Activated CD4-positive, alpha-beta memory T cell treated with anti-CD3 and anti-CD28 coated beads for 36 hours (primary cell): ENCODE measurements around the gene PKHD1. TPM values are rescaled to one million over a fixed set of nuclear protein-coding genes. Genes with fewer than 3 reads are reported as not detected.
"Not testable (repeated sequence)": the region's sequence is repeated elsewhere in the genome, so short reads cannot be mapped to it uniquely, and the experiment has no call there.

Source experiments
- CTCF ChIA-PET: fragments of 350-600 bp; sonication (Branson Sonifier 250); formaldehyde crosslinking; loops from one replicate; lab custom pipeline; 2021; ENCODE audit warnings: antibody characterized with exemption, inconsistent platforms; lab: Charles Lee
- POLR2A ChIA-PET: fragments of 350-600 bp; sonication (Branson Sonifier 250); formaldehyde crosslinking; loops from one replicate; lab custom pipeline; 2021; ENCODE audit warnings: antibody characterized with exemption; lab: Charles Lee
- DNase-seq: peaks from one replicate; pipeline ENCODE4 v3.0.0-alpha.2; 2020
- H3K27ac Mint-ChIP-seq: one replicate; pipeline ENCODE4 v1.8.0; 2021; ENCODE audit warnings: mixed read lengths
- H3K27me3 Mint-ChIP-seq: one replicate; pipeline ENCODE4 v1.8.0; 2021; ENCODE audit warnings: mixed read lengths
- H3K36me3 Mint-ChIP-seq: one replicate; pipeline ENCODE4 v1.8.0; 2021; ENCODE audit warnings: mixed read lengths
- H3K4me1 Mint-ChIP-seq: one replicate; pipeline ENCODE4 v1.8.0; 2021; ENCODE audit warnings: low read depth, mixed read lengths
- H3K4me3 Mint-ChIP-seq: one replicate; pipeline ENCODE4 v1.8.0; 2021; ENCODE audit warnings: mild to moderate bottlenecking, mixed read lengths
- H3K9me3 Mint-ChIP-seq: one replicate; pipeline ENCODE4 v1.8.0; 2021; ENCODE audit warnings: mixed read lengths
- intact Hi-C: fragments of 100-400 bp; cut with micrococcal nuclease; formaldehyde crosslinking; loops from one replicate; pipeline ENCODE4 v1.15.1; 2023
- total RNA-seq, 2 experiments: library from RNA; stranded (reverse); gene quantifications; one replicate each; pipeline ENCODE4 v1.2.3, GENCODE V29; 2021

PKHD1 gene
- total RNA-seq, 2 experiments from 2014 or later, result 0.02 TPM; not detected in 1

GRCh38 chr6:52010806-52011205 is 76.6 kb downstream of the PKHD1 start:
- H3K9me3 Mint-ChIP-seq, result no peaks in the 10 kb centered on the region
- no peaks in the 10 kb centered on the region for H3K4me1 Mint-ChIP-seq
- H3K36me3 Mint-ChIP-seq, result no peaks in the 10 kb centered on the region
- POLR2A ChIA-PET, result no interaction called here
- H3K27me3 Mint-ChIP-seq, result peaks cover 4% of the 10 kb centered on the region
- H3K4me3 Mint-ChIP-seq, result no peak overlapping the region
- CTCF ChIA-PET, result interaction anchor here (3.3 kb wide), 1 partner anchor 10 kb away, joined by 26 read pairs; no protein-coding TSS in a partner anchor
- intact Hi-C loops, result no loop called here
- DNase-seq, result no peak
- no peak overlapping the region for H3K27ac Mint-ChIP-seq

DNA sequence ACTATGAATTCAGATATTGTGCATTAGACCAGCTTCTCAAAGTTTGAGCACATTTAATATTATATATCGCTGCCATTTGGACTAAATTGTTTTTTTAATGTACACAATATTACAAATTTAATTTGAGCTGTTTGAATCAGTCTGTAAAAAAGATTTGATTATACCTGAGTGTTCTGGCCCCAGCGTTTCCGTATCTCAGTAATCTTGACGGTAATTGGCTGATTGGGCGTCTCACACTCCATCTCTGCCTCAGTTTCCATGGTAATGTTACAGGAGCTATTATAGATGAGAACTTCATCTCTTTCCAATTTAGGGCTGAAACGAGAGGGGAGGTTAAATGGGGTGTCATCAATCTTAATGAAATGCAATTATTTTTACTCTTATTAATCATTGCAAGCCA is 77.3 kb downstream of the PKHD1 start:
- H3K27me3 Mint-ChIP-seq, result peaks cover 8% of the 10 kb centered on the region
- H3K9me3 Mint-ChIP-seq, result no peaks in the 10 kb centered on the region
- no peaks in the 10 kb centered on the region for H3K36me3 Mint-ChIP-seq
- no peak for DNase-seq
- intact Hi-C loops, result no loop called here
- H3K4me3 Mint-ChIP-seq, result no peak overlapping the region
- ChIA-PET POLR2A (no interaction called here), CTCF (interaction anchor here (3.3 kb wide), 1 partner anchor 11 kb away, joined by 26 read pairs; no protein-coding TSS in a partner anchor)
- no peak overlapping the region for H3K27ac Mint-ChIP-seq
- H3K4me1 Mint-ChIP-seq, result no peaks in the 10 kb centered on the region

DNA sequence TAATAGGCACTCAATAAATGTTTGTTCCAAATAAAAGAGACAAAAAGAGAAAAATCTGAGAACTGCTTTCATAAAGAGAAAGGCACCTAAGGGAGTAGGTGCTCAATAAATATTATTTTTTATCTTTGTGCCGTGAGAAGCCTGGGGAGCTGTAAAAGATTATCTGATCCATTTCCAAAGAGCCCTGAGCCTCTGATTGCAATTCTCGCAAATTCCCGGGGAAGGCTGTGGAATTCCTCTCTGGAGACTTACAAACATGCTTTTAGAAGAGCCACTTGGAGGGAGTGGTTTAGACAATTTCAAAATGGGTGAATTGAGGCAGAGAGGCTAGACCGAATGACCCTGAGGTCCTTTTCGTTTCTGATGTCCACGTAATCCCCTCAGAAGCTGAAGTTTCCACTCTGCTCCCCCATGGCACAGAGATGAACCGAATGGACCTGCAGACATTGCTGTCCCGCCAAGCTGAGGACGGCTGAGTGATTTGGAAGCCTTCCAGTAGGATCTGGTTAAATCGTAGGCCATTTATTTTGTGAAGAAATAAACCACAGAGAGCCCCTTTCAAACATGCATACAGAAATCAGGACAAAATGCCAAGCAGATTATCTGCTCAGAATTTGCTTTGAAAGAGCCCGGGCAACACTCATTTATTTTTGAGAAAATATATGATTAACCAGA is 77.8 kb downstream of the PKHD1 start:
- ChIA-PET CTCF (interaction anchor here (3.3 kb wide), 1 partner anchor 11 kb away, joined by 26 read pairs; no protein-coding TSS in a partner anchor), POLR2A (no interaction called here)
- no peak overlapping the region for H3K27ac Mint-ChIP-seq

GRCh38 chr6:52000064-52000463 is 87.3 kb downstream of the PKHD1 start:
- intact Hi-C loops, result no loop called here
- H3K4me1 Mint-ChIP-seq, result no peaks in the 10 kb centered on the region
- H3K9me3 Mint-ChIP-seq, result no peaks in the 10 kb centered on the region
- H3K36me3 Mint-ChIP-seq, result no peaks in the 10 kb centered on the region
- ChIA-PET CTCF (interaction anchor here (2.1 kb wide), 1 partner anchor 22 kb away, joined by 7 read pairs; no protein-coding TSS in a partner anchor), POLR2A (no interaction called here)
- H3K27me3 Mint-ChIP-seq, result peaks cover 19% of the 10 kb centered on the region
- no peak overlapping the region for H3K4me3 Mint-ChIP-seq
- no peak overlapping the region for H3K27ac Mint-ChIP-seq
- DNase-seq, result no peak

More for the DNA sequence above, 77.8 kb downstream of the PKHD1 start:
- Mint-ChIP-seq H3K36me3 (no peaks in the 10 kb centered on the region), H3K4me3 (no peak overlapping the region), H3K4me1 (no peaks in the 10 kb centered on the region), H3K27me3 (peaks cover 11% of the 10 kb centered on the region), H3K9me3 (no peaks in the 10 kb centered on the region)
- intact Hi-C loops, result no loop called here
- DNase-seq, result no peak

DNA sequence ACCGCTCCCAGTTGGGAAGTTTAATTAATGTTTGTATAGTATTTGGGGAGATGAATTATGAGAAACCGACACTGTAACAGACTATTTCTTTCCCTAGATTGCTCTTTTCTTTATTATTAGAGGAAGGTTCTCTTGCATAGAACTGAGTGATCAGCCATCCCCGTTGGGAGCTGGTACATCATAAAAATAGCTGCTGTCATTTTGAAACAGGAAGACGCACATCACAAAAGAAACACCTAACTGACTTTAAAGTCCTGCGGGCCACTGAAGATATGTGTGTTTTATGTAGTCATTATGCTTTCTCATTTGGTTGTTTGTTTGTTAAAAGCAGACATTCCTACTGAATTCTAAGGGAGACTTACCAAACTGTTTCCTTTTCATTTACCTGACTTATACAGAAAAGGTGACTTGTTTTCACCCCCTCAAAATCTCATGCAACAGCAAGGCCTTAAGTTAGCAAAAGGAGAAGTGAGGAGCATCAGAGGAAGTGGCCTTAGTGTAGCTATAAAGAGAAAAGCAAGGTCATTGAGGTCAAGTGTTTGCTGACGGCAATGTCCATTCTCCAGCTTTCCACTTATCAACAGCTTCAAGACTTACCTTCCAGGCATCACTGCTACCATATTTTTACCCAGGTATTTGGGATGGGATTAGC is 91.0 kb downstream of the PKHD1 start:
- CTCF ChIA-PET, result no interaction called here
- no peak for DNase-seq
- H3K36me3 Mint-ChIP-seq, result no peaks in the 10 kb centered on the region
- H3K27ac Mint-ChIP-seq, result no peak overlapping the region
- intact Hi-C loops, result no loop called here
- POLR2A ChIA-PET, result no interaction called here
- H3K27me3 Mint-ChIP-seq, result peaks cover 20% of the 10 kb centered on the region
- no peaks in the 10 kb centered on the region for H3K9me3 Mint-ChIP-seq
- no peaks in the 10 kb centered on the region for H3K4me1 Mint-ChIP-seq
- no peak overlapping the region for H3K4me3 Mint-ChIP-seq

DNA sequence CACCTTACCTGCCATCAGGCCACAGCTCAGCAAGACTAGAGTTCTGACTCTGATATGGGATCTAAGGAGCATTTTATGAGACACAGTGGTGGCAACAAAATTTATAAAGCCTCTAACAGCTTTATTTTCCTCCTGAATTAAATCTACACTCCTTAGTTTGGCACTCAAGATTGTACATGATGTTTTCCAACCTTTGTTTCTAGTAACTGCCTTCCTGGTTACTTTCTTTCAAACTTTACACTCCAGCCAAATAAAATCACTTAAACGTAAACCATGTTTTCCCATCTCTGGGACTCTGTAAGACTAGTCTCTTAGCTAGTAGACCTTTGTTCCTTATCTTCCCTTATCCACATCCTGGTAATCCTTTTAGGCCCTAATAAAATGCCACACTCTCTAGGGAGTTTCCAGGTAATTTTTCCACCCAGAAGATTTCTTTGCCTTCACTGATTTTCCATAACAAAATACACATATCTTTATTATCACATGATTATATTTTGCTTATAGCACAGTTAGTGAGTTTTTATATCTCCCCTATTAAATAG is 92.1 kb downstream of the PKHD1 start:
- Mint-ChIP-seq H3K36me3 (no peaks in the 10 kb centered on the region), H3K27ac (no peak overlapping the region), H3K4me3 (no peak overlapping the region), H3K9me3 (peaks cover 3% of the 10 kb centered on the region), H3K27me3 (peaks cover 20% of the 10 kb centered on the region), H3K4me1 (no peaks in the 10 kb centered on the region)
- CTCF ChIA-PET, result no interaction called here
- POLR2A ChIA-PET, result no interaction called here
- DNase-seq, result no peak
- intact Hi-C loops, result no loop called here

DNA sequence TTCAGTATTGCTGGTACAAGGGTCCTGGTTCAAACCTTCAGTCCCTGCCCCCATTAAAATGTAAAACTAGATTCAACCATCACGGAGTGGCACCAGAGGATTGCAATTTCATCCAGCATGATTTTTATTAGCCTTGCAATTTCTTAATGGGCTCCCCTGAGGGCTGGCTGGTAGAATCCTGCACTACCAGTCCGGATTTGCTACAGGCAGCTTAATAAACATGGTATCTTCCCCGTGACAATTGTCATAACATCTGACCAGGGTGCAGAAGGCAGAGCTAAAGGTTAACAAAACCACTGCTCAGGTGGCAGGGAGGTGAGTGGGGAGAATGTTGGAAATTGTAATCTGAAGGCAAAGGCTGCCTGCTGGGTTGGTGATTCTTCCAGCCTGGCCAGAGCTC is 94.5 kb downstream of the PKHD1 start:
- Mint-ChIP-seq H3K27ac (no peak overlapping the region), H3K4me3 (no peak overlapping the region), H3K36me3 (no peaks in the 10 kb centered on the region), H3K27me3 (peaks cover 11% of the 10 kb centered on the region), H3K4me1 (no peaks in the 10 kb centered on the region), H3K9me3 (peaks cover 12% of the 10 kb centered on the region)
- CTCF ChIA-PET, result interaction anchor here (1.1 to 1.2 kb wide), 2 partner anchors 27 to 36 kb away, joined by 3 read pairs; no protein-coding TSS in a partner anchor
- intact Hi-C loops, result no loop called here
- POLR2A ChIA-PET, result no interaction called here
- DNase-seq, result no peak

- POLR2A ChIA-PET, result no interaction called here
- Mint-ChIP-seq H3K4me1 (no peaks in the 10 kb centered on the region), H3K9me3 (peaks cover 12% of the 10 kb centered on the region), H3K36me3 (no peaks in the 10 kb centered on the region), H3K27me3 (peaks cover 6% of the 10 kb centered on the region), H3K27ac (no peak overlapping the region), H3K4me3 (no peak overlapping the region)
- intact Hi-C loops, result no loop called here
- CTCF ChIA-PET, result no interaction called here
- no peak for DNase-seq
Observed at GRCh38 chr6:51989789-51990188, 97.6 kb downstream of the PKHD1 start.

GRCh38 chr6:51986864-51987263 is 100.5 kb downstream of the PKHD1 start:
- Mint-ChIP-seq H3K4me3 (no peak overlapping the region), H3K27ac (no peak overlapping the region), H3K27me3 (peaks cover 6% of the 10 kb centered on the region), H3K36me3 (no peaks in the 10 kb centered on the region), H3K9me3 (peaks cover 12% of the 10 kb centered on the region), H3K4me1 (no peaks in the 10 kb centered on the region)
- DNase-seq, result no peak
- CTCF ChIA-PET, result no interaction called here
- POLR2A ChIA-PET, result no interaction called here
- intact Hi-C loops, result no loop called here

DNA sequence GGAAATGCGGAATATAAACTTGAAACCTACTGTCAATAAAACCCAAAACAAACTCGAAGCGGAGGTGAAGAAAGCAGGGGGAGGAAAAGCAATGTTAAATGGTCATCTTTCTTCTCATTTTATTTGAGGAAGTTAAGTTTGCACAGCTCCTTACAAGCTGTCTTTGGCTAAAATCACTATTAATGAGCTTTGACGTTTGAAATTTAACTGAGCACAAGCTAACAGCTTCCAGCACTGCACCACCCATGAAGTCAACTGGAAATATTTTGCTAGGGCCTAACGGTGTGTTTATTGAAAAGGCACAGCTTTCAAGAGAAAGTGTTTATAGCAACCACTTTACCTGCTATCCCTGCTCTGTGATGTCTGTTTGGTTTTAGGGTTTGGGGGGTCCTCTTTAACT is 103.8 kb downstream of the PKHD1 start:
- no peaks in the 10 kb centered on the region for H3K36me3 Mint-ChIP-seq
- no peak overlapping the region for H3K27ac Mint-ChIP-seq
- no peaks in the 10 kb centered on the region for H3K9me3 Mint-ChIP-seq
- intact Hi-C loops, result no loop called here
- H3K4me3 Mint-ChIP-seq, result no peak overlapping the region
- ChIA-PET POLR2A (no interaction called here), CTCF (no interaction called here)
- H3K4me1 Mint-ChIP-seq, result no peaks in the 10 kb centered on the region
- peaks cover 6% of the 10 kb centered on the region for H3K27me3 Mint-ChIP-seq
- no peak for DNase-seq

DNA sequence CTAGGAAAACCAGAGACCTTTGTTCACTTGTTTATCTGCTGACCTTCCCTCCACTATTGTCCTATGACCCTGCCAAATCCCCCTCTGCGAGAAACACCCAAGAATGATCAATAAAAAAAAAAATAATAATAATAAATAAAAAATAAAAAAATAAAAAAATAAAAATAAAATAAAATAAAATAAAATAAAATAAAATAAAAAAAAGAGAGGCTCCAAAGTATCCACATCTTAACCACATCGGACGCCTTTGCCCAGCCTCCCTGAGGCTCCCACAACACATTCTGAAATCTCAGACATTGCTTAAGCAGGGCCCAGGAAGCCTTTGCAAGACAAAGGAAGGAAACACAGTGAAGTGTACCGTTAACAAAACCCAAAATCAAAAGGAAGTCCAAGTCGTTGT is 104.7 kb downstream of the PKHD1 start:
- H3K9me3 Mint-ChIP-seq, DNase-seq, intact Hi-C loops, H3K36me3 Mint-ChIP-seq, CTCF ChIA-PET, POLR2A ChIA-PET, H3K27me3 Mint-ChIP-seq, H3K27ac Mint-ChIP-seq, H3K4me3 Mint-ChIP-seq, H3K4me1 Mint-ChIP-seq: not testable (repeated sequence)

DNA sequence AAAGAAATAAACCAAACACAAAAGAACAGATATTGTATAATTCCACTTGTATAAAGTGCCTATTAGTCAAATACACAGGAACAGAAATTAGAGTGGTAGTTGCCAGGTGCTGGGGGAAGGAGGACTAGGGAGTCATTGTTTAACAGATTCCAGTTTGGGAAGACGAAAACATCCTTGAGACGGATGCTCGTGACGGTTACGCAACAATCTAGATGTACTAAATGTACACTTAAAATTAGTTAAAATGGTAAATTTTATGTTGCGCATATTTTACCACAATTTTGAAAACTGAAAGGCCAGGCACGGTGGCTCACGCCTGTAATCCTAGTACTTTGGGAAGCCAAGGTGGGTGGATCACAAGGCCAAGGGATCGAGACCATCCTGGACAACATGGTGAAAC is 111.0 kb downstream of the PKHD1 start:
- Mint-ChIP-seq H3K4me3 (no peak overlapping the region), H3K9me3 (no peaks in the 10 kb centered on the region), H3K27ac (no peak overlapping the region), H3K36me3 (no peaks in the 10 kb centered on the region), H3K27me3 (peaks cover 1% of the 10 kb centered on the region), H3K4me1 (no peaks in the 10 kb centered on the region)
- POLR2A ChIA-PET, result no interaction called here
- CTCF ChIA-PET, result no interaction called here
- intact Hi-C loops, result no loop called here
- no peak for DNase-seq
